Measurements from ENCODE around the gene ZNF407. TPM values are rescaled to one million over a fixed set of nuclear protein-coding genes. Genes with fewer than 3 reads are reported as not detected.

ZNF407 gene
- total RNA-seq, 1 donor from 2014 or later = 13.2 TPM

GRCh38 chr18:74661008-74661407 lies 63.3 kb downstream of the ZNF407 start:
- Mint-ChIP-seq H3K9me3 (no peaks in the 10 kb centered on the region), H3K27ac (ENCODE audit: unreplicated experiment) (no peak overlapping the region), H3K4me1 (peaks cover 3% of the 10 kb centered on the region), H3K36me3 (ENCODE audit: low read depth) (no peaks in the 10 kb centered on the region), H3K4me3 (no peak overlapping the region), H3K27me3 (ENCODE audit: low read depth) (no peaks in the 10 kb centered on the region)
- no peak for DNase-seq (ENCODE audit: low read depth, low spot score)
- no peak for TF ChIP-seq CTCF (conservative IDR thresholded peaks at IDR 0.05)

- Mint-ChIP-seq H3K4me3 (no peak overlapping the region), H3K4me1 (peaks cover 3% of the 10 kb centered on the region), H3K27ac (ENCODE audit: unreplicated experiment) (no peak overlapping the region), H3K36me3 (ENCODE audit: low read depth) (no peaks in the 10 kb centered on the region), H3K27me3 (ENCODE audit: low read depth) (no peaks in the 10 kb centered on the region), H3K9me3 (no peaks in the 10 kb centered on the region)
- TF ChIP-seq CTCF (conservative IDR thresholded peaks at IDR 0.05) = no peak
- no peak for DNase-seq (ENCODE audit: low read depth, low spot score)
Measured at GRCh38 chr18:74661691-74662090, 64.0 kb downstream of the ZNF407 start.

GRCh38 chr18:74662622-74663021 lies 65.0 kb downstream of the ZNF407 start:
- no peaks in the 10 kb centered on the region for H3K36me3 Mint-ChIP-seq (ENCODE audit: low read depth)
- H3K4me1 Mint-ChIP-seq = peaks cover under 1% of the 10 kb centered on the region
- DNase-seq (ENCODE audit: low read depth, low spot score) = no peak
- H3K9me3 Mint-ChIP-seq = no peaks in the 10 kb centered on the region
- TF ChIP-seq CTCF (conservative IDR thresholded peaks at IDR 0.05) = no peak
- H3K4me3 Mint-ChIP-seq = no peak overlapping the region
- H3K27ac Mint-ChIP-seq (ENCODE audit: unreplicated experiment) = no peak overlapping the region
- H3K27me3 Mint-ChIP-seq (ENCODE audit: low read depth) = no peaks in the 10 kb centered on the region

GRCh38 chr18:74665346-74665745 lies 67.7 kb downstream of the ZNF407 start:
- Mint-ChIP-seq H3K4me1 (no peaks in the 10 kb centered on the region), H3K9me3 (no peaks in the 10 kb centered on the region), H3K27me3 (ENCODE audit: low read depth) (no peaks in the 10 kb centered on the region), H3K27ac (ENCODE audit: unreplicated experiment) (no peak overlapping the region), H3K36me3 (ENCODE audit: low read depth) (no peaks in the 10 kb centered on the region), H3K4me3 (no peak overlapping the region)
- no peak for DNase-seq (ENCODE audit: low read depth, low spot score)
- TF ChIP-seq CTCF (conservative IDR thresholded peaks at IDR 0.05) = no peak

GRCh38 chr18:74665905-74666304 lies 68.2 kb downstream of the ZNF407 start:
- Mint-ChIP-seq H3K27ac (ENCODE audit: unreplicated experiment) (no peak overlapping the region), H3K9me3 (no peaks in the 10 kb centered on the region), H3K27me3 (ENCODE audit: low read depth) (no peaks in the 10 kb centered on the region), H3K4me1 (no peaks in the 10 kb centered on the region), H3K4me3 (no peak overlapping the region), H3K36me3 (ENCODE audit: low read depth) (no peaks in the 10 kb centered on the region)
- no peak for TF ChIP-seq CTCF (conservative IDR thresholded peaks at IDR 0.05)
- no peak for DNase-seq (ENCODE audit: low read depth, low spot score)

Data from neural crest cell (in vitro differentiated cells).